ENCODE data around the gene SCGB3A2. TPM values are rescaled to one million over a fixed set of nuclear protein-coding genes. Genes with fewer than 3 reads are reported as not detected.

The SCGB3A2 gene
- polyA plus RNA-seq, 1 of the 3 experiments (the other 2 are of a cell fraction), result not detected

DNA sequence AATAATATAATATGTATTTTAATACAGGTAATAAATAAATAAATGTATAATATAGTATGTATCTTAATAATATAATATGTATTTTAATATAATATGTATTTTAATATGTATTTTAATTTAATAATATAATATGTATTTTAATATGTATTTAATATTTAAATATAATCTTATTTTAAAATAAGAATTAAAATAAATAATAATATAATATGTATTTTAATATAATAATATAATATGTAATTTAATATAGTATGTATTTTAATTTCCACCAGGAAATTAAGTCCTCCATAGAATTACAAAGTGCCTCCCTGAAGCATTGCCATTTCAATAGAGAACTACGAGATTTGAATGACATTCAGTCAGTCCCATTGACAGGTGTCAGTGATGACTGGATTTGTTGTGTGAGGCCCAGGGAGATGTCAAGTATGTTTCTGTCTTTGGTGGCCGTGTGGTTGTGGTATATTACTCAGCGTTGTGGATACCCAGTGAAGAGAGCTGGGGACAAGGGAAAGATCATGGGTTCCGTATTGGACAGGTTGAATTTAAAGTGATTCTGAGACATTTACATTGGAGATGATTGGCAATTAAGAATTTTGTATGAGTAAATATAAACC lies 42.0 kb downstream of the SCGB3A2 start:
- Histone ChIP-seq H3K9me2 (no peaks in the 10 kb centered on the region), H3K27ac (ENCODE audit: low read depth in 2 of 2, low read length in 1 of 2) (no peak overlapping the region), H3K27me3 (ENCODE audit: insufficient read depth) (no peaks in the 10 kb centered on the region), H2AFZ (ENCODE audit: low read depth) (no peak overlapping the region), H3F3A (replicated peaks; ENCODE audit: insufficient read depth) (no peaks in the 10 kb centered on the region), H3K4me1 (ENCODE audit: control insufficient read depth in 1 of 2, insufficient read depth in 2 of 2, low read depth in 1 of 2, low read length in 1 of 2) (peaks cover 0 to 8% of the 10 kb centered on the region in 2 experiments; a peak in 1 of 4 replicates), H3K4me2 (no peak overlapping the region), H3K4me3 (ENCODE audit: low read depth in 2 of 2, low read length in 1 of 2) (no peak overlapping the region), H3K9me3 (no peaks in the 10 kb centered on the region), H3K79me2 (ENCODE audit: insufficient read depth) (no peaks in the 10 kb centered on the region), H3K9ac (no peak overlapping the region), H4K20me1 (ENCODE audit: insufficient read depth) (no peaks in the 10 kb centered on the region), H3K36me3 (replicated peaks in 1 of 2; ENCODE audit: control insufficient read depth in 1 of 2, insufficient read depth in 2 of 2, low read length in 1 of 2) (no peaks in the 10 kb centered on the region)
- no peak for DNase-seq
- CTCF ChIA-PET, result no interaction called here
- POLR2A ChIA-PET, result no interaction called here
- TF ChIP-seq, protein P1, sequence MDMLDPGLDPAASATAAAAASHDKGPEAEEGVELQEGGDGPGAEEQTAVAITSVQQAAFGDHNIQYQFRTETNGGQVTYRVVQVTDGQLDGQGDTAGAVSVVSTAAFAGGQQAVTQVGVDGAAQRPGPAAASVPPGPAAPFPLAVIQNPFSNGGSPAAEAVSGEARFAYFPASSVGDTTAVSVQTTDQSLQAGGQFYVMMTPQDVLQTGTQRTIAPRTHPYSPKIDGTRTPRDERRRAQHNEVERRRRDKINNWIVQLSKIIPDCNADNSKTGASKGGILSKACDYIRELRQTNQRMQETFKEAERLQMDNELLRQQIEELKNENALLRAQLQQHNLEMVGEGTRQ (IDR thresholded peaks at IDR 0.05; ENCODE audit: borderline replicate concordance, low read depth, low read length), result no peak
- TF ChIP-seq RCOR1 (IDR thresholded peaks at IDR 0.05; ENCODE audit: low read length) (no peak), FOXJ3 (CRISPR knock-in tag; IDR thresholded peaks at IDR 0.05) (no peak)
- WGBS (ENCODE audit: low lambda C conversion rate), result 65% methylated on average over 4 of the region's 4 CpGs

DNA sequence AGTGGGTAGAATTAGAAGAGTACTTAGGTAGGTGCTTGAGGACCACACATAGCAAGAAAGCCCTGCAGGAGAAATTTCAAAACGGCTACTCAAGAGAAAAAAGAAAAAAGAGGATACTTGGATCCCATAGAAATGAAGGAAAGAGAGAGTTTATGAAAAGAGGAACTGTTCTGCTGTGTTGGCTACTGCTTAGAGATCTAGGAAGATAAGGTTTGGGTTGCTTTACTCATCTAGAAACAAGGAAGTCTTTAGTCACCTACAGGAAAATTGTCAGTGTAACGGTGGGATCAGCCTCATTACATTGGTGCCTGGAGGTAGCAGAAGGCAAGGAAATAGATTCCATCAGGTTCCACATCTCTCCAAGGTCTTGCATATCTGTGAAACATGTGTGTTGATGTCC lies 42.6 kb downstream of the SCGB3A2 start:
- no peak overlapping the region for H3K4me3 ChIP-seq (ENCODE audit: low read depth in 2 of 2, low read length in 1 of 2)
- no peaks in the 10 kb centered on the region for H4K20me1 ChIP-seq (ENCODE audit: insufficient read depth)
- no peaks in the 10 kb centered on the region for H3K36me3 ChIP-seq (replicated peaks in 1 of 2; ENCODE audit: control insufficient read depth in 1 of 2, insufficient read depth in 2 of 2, low read length in 1 of 2)
- no peaks in the 10 kb centered on the region for H3K9me3 ChIP-seq
- POLR2A ChIA-PET, result no interaction called here
- TF ChIP-seq RCOR1 (IDR thresholded peaks at IDR 0.05; ENCODE audit: low read length), result no peak
- TF ChIP-seq, protein P2, sequence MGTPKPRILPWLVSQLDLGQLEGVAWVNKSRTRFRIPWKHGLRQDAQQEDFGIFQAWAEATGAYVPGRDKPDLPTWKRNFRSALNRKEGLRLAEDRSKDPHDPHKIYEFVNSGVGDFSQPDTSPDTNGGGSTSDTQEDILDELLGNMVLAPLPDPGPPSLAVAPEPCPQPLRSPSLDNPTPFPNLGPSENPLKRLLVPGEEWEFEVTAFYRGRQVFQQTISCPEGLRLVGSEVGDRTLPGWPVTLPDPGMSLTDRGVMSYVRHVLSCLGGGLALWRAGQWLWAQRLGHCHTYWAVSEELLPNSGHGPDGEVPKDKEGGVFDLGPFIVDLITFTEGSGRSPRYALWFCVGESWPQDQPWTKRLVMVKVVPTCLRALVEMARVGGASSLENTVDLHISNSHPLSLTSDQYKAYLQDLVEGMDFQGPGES (IDR thresholded peaks at IDR 0.05; ENCODE audit: low read depth, low read length), result no peak
- TF ChIP-seq FOXJ3 (CRISPR knock-in tag; IDR thresholded peaks at IDR 0.05), result no peak
- TF ChIP-seq TCF12 (IDR thresholded peaks at IDR 0.05), result no peak
- TF ChIP-seq, protein P3, sequence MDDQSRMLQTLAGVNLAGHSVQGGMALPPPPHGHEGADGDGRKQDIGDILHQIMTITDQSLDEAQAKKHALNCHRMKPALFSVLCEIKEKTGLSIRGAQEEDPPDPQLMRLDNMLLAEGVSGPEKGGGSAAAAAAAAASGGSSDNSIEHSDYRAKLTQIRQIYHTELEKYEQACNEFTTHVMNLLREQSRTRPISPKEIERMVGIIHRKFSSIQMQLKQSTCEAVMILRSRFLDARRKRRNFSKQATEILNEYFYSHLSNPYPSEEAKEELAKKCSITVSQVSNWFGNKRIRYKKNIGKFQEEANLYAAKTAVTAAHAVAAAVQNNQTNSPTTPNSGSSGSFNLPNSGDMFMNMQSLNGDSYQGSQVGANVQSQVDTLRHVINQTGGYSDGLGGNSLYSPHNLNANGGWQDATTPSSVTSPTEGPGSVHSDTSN (IDR thresholded peaks at IDR 0.05), result no peak
- no peak for TF ChIP-seq RXRA (IDR thresholded peaks at IDR 0.05; ENCODE audit: borderline replicate concordance, low read depth)
- TF ChIP-seq, protein P4, sequence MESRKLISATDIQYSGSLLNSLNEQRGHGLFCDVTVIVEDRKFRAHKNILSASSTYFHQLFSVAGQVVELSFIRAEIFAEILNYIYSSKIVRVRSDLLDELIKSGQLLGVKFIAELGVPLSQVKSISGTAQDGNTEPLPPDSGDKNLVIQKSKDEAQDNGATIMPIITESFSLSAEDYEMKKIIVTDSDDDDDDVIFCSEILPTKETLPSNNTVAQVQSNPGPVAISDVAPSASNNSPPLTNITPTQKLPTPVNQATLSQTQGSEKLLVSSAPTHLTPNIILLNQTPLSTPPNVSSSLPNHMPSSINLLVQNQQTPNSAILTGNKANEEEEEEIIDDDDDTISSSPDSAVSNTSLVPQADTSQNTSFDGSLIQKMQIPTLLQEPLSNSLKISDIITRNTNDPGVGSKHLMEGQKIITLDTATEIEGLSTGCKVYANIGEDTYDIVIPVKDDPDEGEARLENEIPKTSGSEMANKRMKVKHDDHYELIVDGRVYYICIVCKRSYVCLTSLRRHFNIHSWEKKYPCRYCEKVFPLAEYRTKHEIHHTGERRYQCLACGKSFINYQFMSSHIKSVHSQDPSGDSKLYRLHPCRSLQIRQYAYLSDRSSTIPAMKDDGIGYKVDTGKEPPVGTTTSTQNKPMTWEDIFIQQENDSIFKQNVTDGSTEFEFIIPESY (IDR thresholded peaks at IDR 0.05; ENCODE audit: borderline replicate concordance, low read depth), result no peak
- TF ChIP-seq MEF2A (IDR thresholded peaks at IDR 0.05; ENCODE audit: borderline replicate concordance, low read depth), result no peak
- TF ChIP-seq POLR2AphosphoS5 (IDR thresholded peaks at IDR 0.05; ENCODE audit: low read depth, low read length), result no peak
- no peak for TF ChIP-seq ELF1 (IDR thresholded peaks at IDR 0.05)
- TF ChIP-seq RFX5 (IDR thresholded peaks at IDR 0.05; ENCODE audit: low read length), result no peak
- no peak for TF ChIP-seq MXI1 (IDR thresholded peaks at IDR 0.05; ENCODE audit: low read depth, low read length)
- TF ChIP-seq, protein P5, sequence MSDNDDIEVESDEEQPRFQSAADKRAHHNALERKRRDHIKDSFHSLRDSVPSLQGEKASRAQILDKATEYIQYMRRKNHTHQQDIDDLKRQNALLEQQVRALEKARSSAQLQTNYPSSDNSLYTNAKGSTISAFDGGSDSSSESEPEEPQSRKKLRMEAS (IDR thresholded peaks at IDR 0.05; ENCODE audit: low read depth), result no peak
- no peak for TF ChIP-seq NFIC (IDR thresholded peaks at IDR 0.05; ENCODE audit: borderline replicate concordance)
- TF ChIP-seq NRF1 (IDR thresholded peaks at IDR 0.05; ENCODE audit: low read depth, low read length), result no peak
- TF ChIP-seq, protein P1 (IDR thresholded peaks at IDR 0.05; ENCODE audit: borderline replicate concordance, low read depth, low read length), result no peak
- no peak for TF ChIP-seq JUND (IDR thresholded peaks at IDR 0.05)
- H3K27ac ChIP-seq (ENCODE audit: low read depth in 2 of 2, low read length in 1 of 2), result no peak overlapping the region
- 50% methylated on average over 2 of the region's 2 CpGs for WGBS (ENCODE audit: low lambda C conversion rate)
- H3K79me2 ChIP-seq (ENCODE audit: insufficient read depth), result no peaks in the 10 kb centered on the region
- DNase-seq, result no peak
- no peak overlapping the region for H3K4me2 ChIP-seq
- H3K27me3 ChIP-seq (ENCODE audit: insufficient read depth), result no peaks in the 10 kb centered on the region
- no peak overlapping the region for H3K9ac ChIP-seq
- H3F3A ChIP-seq (replicated peaks; ENCODE audit: insufficient read depth), result no peaks in the 10 kb centered on the region
- H3K4me1 ChIP-seq (ENCODE audit: control insufficient read depth in 1 of 2, insufficient read depth in 2 of 2, low read depth in 1 of 2, low read length in 1 of 2), result peaks cover 0 to 8% of the 10 kb centered on the region in 2 experiments; a peak in 1 of 4 replicates
- CTCF ChIA-PET, result no interaction called here
- no peaks in the 10 kb centered on the region for H3K9me2 ChIP-seq
- no peak overlapping the region for H2AFZ ChIP-seq (ENCODE audit: low read depth)

Measured in SK-N-SH (cell line).